AML-193 (cell line): ENCODE results near the gene CD19.
"Not testable (repeated sequence)": the region's sequence is repeated elsewhere in the genome, so short reads cannot be mapped to it uniquely, and the experiment has no call there.

ENCODE experiments used
- DNase-seq, 2 experiments: peaks; one replicate each; lab custom pipeline; 2025; lab: John Stamatoyannopoulos, UW

Gene CD19

GRCh38 chr16:28910086-28911031 is 21.4 kb upstream of the CD19 start:
- DNase-seq, result no peak

GRCh38 chr16:28912558-28912957 is 19.2 kb upstream of the CD19 start:
- no peak for DNase-seq

GRCh38 chr16:28913946-28914724 is 17.6 kb upstream of the CD19 start:
- no peak for DNase-seq

- no peak for DNase-seq
These were observed 16.6 kb upstream of the CD19 start for GRCh38 chr16:28915181-28915580.

- no peak for DNase-seq
These were observed 14.7 kb upstream of the CD19 start for GRCh38 chr16:28917095-28917494.

GRCh38 chr16:28918698-28919097 is 13.1 kb upstream of the CD19 start:
- no peak for DNase-seq

- DNase-seq, result no peak
These were observed 8.6 kb upstream of the CD19 start for GRCh38 chr16:28923231-28923587.

- no peak for DNase-seq
These were observed 7.9 kb upstream of the CD19 start for GRCh38 chr16:28923652-28924398.

- DNase-seq, result no peak
These were observed 7.4 kb upstream of the CD19 start for GRCh38 chr16:28924399-28924761.

- DNase-seq, result peak; percentile 68 to 79
These were observed 6.9 kb upstream of the CD19 start, which contains the start of gene RABEP2 for GRCh38 chr16:28924762-28925385. Gene RABEP2 (minus strand): TSS chr16:28925238. CDS start chr16:28925163, 75 bp downstream.

GRCh38 chr16:28925386-28926228 is 6.2 kb upstream of the CD19 start:
- DNase-seq, result peak; percentile 46 to 64

- not testable (repeated sequence) for DNase-seq
These were observed 5.5 kb upstream of the CD19 start for GRCh38 chr16:28926284-28926683.

GRCh38 chr16:28927815-28928214 is 4.0 kb upstream of the CD19 start:
- DNase-seq, result no peak

GRCh38 chr16:28930203-28930602 is 1.6 kb upstream of the CD19 start:
- no peak for DNase-seq

- no peak for DNase-seq
These were observed 1.1 kb upstream of the CD19 start for GRCh38 chr16:28930652-28931051.

- DNase-seq, result no peak
These were observed 769 bp downstream of the CD19 start for GRCh38 chr16:28932339-28933141.

GRCh38 chr16:28933171-28933570 is 1.4 kb downstream of the CD19 start:
- DNase-seq, result no peak

- no peak for DNase-seq
These were observed 3.6 kb downstream of the CD19 start for GRCh38 chr16:28935346-28935745.

- no peak for DNase-seq
These were observed 4.4 kb downstream of the CD19 start for GRCh38 chr16:28935924-28936783.
